Left renal pelvis (tissue), 4 donors: ENCODE measurements around the gene LHFPL6. TPM values are rescaled to one million over a fixed set of nuclear protein-coding genes. Genes with fewer than 3 reads are reported as not detected.
A peak's percentile ranks its signal among the peaks of the same experiment; 100 is the strongest.

ENCODE experiments used
- DNase-seq, 4 donors: peaks; one replicate each; pipeline ENCODE4 v3.0.0-alpha.2; 2013; ENCODE audit warnings: low read depth in 4 of 4, low spot score in 3 of 4
- polyA plus RNA-seq, 4 donors: library from polyadenylated mRNA; unstranded; fragments of 120-200 nt; gene quantifications; one replicate each; pipeline ENCODE4 v1.2.1, GENCODE V29; 2013; ENCODE audit not compliant: insufficient read length in 4 of 4

Gene LHFPL6
- polyA plus RNA-seq, 4 donors, result 30.8 to 64.7 (median 47.4) TPM

- DNase-seq, result no peak
These were observed 205.1 kb downstream of the LHFPL6 start for GRCh38 chr13:39397896-39398265.

GRCh38 chr13:39397226-39397895 lies 205.6 kb downstream of the LHFPL6 start:
- DNase-seq, result peak in 3 of 4 donors; percentile 27 to 56 (median 38)

DNA sequence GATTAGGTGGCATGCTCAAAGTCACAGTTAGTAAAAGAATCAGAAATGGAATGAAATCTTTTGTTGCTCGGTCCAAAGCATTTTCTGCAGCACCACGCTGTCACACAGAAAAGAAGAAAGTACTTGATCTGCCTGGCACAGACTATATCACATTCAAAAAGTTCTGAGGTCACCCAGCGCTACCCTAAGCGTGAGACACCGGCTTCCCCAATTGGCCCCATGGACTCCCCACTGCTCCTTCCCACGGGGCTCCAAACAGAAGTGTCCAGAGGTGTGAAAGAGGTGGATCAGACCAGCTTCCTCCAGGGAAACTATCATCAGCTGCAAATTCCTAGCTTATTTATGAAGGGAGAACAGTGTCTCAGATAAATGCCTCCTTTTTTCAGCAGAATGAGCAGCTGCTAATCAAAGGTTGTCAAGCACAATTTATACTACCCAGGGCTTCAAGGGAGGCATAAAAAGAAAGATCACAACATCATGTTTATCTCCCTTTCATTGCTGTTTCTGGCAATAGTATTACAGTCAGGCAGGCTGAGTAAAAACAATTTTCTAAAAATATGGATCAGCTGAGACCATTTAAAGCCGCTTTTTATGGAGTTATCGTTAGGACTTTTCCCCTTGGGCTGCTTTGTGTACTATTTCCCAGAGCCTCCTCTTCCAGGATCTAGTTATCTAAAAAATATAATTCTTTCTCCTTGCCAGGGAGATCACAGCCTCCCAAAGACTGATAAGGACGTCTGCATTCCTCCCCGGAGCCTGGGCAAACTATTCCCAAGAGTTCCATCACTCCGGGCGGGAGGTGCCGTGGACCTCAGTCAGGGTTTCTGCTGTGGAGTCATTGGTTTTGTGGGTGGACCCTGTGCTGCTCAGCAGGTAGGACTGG lies 208.0 kb downstream of the LHFPL6 start:
- DNase-seq, result no peak

DNA sequence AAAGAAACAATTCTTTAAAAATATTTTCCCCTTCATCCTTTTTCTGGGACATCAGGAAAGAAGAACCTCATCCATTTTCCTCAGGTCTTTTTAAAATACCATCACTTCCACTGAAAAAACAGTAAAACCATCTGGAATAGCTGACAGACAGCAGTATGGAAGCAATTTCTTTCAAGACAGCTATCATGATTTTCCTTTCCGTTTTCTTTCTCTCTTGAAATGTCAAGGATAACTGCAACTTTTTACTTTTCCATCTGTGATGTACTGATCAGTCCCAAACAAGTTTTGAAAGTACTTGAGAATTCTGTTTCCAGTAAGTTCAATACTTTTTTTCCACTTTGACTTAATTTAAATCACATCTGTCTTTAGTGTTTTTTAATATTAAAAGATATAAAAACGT lies 211.2 kb downstream of the LHFPL6 start:
- DNase-seq, result no peak

- DNase-seq, result no peak
These were observed 214.0 kb downstream of the LHFPL6 start for GRCh38 chr13:39389013-39389412.

GRCh38 chr13:39385621-39386231 lies 217.3 kb downstream of the LHFPL6 start:
- DNase-seq, result no peak

GRCh38 chr13:39385154-39385553 lies 217.8 kb downstream of the LHFPL6 start:
- DNase-seq, result no peak

GRCh38 chr13:39381456-39381855 lies 221.5 kb downstream of the LHFPL6 start:
- DNase-seq, result no peak

DNA sequence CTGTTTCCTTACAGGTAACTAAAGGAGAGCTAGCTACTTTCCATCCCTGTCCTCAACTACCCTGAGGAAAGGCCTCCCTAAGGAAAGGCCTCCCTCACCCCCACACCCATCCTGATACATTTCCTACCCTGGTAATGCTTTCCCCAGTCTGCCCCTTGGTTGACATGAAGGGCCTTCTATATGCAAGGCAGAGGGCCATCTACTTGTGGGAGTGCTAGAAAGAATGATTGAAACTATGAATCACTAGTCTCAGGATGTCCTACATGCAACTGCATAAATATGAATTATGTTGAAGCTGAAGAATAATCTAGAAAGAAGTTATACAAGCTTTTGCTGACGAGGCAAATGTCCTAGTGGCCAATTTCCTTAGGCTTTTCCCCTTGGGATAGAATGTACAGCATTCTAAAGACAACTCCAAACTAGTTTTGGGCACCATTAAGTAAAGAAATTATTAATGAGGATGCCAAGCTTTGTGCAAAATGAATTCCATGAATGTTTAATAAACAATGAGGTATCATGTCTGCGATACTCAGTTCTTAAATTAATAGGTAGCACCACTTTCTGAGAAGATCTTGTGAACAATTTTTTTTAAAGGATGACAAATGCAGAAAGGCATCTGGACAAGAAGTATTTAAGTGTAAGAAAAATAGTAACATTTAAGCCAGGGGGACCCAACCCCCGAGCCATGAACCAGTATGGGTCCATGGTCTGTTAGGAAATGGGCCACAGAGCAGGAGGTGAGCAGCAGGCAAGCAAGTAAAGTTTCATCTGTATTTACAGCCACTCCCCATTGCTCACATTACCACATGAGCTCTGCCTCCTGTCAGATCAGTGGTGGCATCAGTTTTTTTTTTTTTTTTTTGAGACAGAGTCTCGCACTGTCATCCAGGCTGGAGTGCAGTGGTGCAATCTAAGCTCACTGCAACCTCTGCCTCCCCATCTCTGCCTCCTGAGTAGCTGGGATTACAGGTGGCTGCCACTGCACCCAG lies 223.0 kb downstream of the LHFPL6 start:
- no peak for DNase-seq

GRCh38 chr13:39379118-39379517 lies 223.9 kb downstream of the LHFPL6 start:
- no peak for DNase-seq

- DNase-seq, result no peak
These were observed 224.7 kb downstream of the LHFPL6 start for GRCh38 chr13:39378306-39378705.

DNA sequence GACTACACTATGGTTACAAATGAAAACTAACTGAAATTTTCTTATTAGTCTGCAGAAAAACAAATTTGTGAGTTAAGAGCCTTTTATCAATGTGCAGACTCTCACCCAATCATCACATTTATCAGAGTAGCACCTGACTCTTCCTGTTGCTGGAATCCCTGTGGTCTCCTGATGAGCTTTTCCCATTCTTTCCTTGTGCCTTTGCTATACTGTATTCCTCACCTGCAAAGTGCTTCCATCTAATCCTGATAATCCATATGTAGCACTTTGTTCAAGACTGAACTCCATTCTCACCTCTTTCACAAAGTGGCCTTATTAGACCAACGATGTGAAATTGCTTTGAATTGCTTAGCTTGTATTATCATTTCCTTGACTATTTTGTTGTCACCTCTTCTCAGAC lies 225.3 kb downstream of the LHFPL6 start:
- no peak for DNase-seq

DNA sequence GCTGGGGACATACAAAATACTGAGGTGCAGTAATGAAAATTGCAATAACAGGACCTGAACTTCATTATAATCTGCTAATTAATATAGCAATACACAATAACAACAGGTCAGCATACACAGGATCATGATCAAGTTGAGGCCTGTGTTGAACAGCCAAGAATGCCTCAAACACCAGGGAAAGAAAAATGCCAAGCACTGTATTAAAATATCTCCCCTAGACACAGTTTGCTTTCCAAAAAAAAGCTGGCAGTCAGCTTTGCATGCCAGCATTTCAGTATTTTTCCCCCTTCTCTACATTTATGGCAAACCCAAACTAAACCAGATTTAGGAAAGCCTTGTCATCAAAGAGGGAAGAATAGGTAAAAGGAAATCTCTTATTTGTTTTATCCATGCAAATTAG lies 226.9 kb downstream of the LHFPL6 start:
- no peak for DNase-seq

DNA sequence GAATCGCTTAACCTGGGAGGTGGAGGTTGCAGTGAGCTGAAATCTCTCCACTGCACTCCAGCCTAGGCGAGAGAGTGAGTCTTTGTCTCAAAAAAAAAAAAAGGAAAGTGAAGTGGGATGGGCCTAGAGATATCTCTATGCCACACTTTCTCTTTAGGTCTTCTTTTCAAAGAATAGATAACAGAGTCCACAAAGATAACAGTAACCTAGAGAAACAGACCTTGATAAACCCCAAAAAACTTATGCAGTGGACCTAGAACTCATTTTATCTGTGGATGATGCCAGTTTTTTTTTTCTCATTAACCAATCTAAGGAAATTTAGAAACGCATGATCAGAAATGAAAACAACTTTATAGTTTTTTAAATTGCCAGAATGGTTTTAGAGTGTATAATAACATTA lies 227.4 kb downstream of the LHFPL6 start:
- no peak for DNase-seq

- no peak for DNase-seq
These were observed 228.2 kb downstream of the LHFPL6 start for GRCh38 chr13:39374741-39375189.

DNA sequence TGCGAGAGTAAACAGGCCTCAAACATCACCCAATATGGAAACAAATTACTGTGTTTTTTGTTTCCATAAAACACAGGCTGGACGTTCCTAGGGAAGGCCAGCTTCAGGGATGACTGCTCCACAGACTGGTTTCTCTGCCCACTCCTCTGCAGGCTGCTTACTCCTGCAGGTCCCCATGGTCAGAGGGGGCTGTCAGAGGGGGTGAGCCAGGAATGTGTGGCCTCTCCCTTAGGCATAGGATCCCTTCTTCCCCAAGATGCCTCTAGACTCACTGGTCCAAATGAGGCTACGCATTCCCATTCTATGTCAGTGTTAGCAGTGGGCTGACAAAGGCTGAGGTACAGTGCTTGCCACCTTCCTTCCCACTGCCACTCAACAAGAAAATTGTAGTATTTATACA lies 229.8 kb downstream of the LHFPL6 start:
- DNase-seq, result no peak

DNA sequence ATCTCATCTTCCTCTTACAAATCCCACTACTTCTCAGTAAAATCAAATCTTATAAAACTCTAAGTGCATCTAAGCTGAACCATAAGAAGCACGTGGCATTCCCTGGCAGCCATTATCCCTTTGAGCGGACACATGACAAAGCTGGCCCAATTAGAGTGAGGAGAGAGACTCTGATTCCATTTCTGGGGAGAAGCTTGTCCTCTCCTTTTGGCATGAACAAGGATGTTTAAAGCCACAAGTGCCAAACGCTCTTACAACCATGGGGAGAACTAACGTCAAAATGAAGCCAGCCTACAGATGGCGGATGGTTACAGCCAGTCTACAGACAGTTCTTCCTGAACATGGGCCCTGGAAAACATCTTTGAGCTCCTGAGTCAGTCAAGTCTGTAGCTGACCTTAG lies 231.3 kb downstream of the LHFPL6 start:
- no peak for DNase-seq

- DNase-seq, result no peak
These were observed 232.4 kb downstream of the LHFPL6 start for GRCh38 chr13:39370554-39370953.

DNA sequence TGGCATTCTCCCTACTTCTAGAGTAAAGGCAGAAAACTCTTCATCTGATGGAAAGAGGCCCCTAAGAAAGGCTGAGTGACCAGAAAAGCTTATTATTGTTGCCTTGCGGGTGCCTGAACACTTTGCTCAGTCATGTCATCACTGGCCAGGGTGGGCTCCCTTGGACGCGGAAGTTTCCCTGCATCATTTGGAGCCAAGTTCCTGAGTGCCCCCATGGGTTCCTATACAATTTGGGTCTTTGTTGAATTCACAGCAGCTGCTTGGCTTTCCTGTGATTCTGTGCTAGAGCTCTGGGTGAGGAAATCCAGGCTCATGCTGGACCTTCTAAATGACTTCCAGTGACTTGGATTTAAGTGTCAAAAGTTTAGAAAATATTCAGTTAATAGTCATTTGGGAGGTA lies 232.9 kb downstream of the LHFPL6 start:
- DNase-seq, result no peak

- no peak for DNase-seq
These were observed 233.7 kb downstream of the LHFPL6 start for GRCh38 chr13:39369161-39369890.
